Measurements from ENCODE around the gene PSTK.

PSTK gene

DNA sequence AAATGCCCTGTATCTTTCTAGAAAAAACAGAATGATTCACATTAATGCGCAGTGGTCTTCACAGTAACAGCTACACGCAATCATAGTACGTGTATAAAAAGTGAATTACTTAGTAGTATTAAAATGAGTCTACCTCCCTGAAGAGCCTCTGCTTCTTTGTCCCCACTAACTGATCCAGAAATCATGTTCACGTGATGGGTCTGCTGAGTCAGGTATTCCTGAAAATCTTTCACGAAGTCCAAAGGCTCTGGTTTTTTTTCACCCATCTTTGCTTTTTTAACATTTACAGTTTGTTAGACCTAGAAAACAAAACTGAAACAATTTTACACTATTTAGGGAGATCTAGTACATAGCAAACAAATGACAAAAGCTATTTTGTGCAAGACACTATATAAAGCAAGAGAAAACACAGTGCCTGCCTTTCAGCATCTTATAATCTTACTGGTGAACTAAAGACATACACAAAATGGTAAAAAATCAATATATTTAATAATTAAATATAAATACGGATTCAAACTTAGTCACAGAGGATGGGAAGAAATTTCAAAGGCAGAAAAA is 18.2 kb downstream of the PSTK start:
- TF ChIP-seq EGR1 (IDR thresholded peaks at IDR 0.05) (no peak), CREB1 (IDR thresholded peaks at IDR 0.05; ENCODE audit: low read depth) (no peak), FOXM1 (IDR thresholded peaks at IDR 0.05; ENCODE audit: borderline replicate concordance, low read depth) (no peak), RAD21 (IDR thresholded peaks at IDR 0.05; ENCODE audit: low read depth) (no peak), ZBTB7A (IDR thresholded peaks at IDR 0.05; ENCODE audit: low read depth) (no peak), NFIC (IDR thresholded peaks at IDR 0.05) (no peak), CEBPB (IDR thresholded peaks at IDR 0.05) (no peak), YY1 (IDR thresholded peaks at IDR 0.05; ENCODE audit: low read depth) (no peak), TEAD4 (IDR thresholded peaks at IDR 0.05) (no peak), TCF12 (IDR thresholded peaks at IDR 0.05; ENCODE audit: low read depth) (no peak)
- TF ChIP-seq, protein P1, sequence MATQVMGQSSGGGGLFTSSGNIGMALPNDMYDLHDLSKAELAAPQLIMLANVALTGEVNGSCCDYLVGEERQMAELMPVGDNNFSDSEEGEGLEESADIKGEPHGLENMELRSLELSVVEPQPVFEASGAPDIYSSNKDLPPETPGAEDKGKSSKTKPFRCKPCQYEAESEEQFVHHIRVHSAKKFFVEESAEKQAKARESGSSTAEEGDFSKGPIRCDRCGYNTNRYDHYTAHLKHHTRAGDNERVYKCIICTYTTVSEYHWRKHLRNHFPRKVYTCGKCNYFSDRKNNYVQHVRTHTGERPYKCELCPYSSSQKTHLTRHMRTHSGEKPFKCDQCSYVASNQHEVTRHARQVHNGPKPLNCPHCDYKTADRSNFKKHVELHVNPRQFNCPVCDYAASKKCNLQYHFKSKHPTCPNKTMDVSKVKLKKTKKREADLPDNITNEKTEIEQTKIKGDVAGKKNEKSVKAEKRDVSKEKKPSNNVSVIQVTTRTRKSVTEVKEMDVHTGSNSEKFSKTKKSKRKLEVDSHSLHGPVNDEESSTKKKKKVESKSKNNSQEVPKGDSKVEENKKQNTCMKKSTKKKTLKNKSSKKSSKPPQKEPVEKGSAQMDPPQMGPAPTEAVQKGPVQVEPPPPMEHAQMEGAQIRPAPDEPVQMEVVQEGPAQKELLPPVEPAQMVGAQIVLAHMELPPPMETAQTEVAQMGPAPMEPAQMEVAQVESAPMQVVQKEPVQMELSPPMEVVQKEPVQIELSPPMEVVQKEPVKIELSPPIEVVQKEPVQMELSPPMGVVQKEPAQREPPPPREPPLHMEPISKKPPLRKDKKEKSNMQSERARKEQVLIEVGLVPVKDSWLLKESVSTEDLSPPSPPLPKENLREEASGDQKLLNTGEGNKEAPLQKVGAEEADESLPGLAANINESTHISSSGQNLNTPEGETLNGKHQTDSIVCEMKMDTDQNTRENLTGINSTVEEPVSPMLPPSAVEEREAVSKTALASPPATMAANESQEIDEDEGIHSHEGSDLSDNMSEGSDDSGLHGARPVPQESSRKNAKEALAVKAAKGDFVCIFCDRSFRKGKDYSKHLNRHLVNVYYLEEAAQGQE (IDR thresholded peaks at IDR 0.05; ENCODE audit: low read depth): no peak
- TF ChIP-seq, protein P2, sequence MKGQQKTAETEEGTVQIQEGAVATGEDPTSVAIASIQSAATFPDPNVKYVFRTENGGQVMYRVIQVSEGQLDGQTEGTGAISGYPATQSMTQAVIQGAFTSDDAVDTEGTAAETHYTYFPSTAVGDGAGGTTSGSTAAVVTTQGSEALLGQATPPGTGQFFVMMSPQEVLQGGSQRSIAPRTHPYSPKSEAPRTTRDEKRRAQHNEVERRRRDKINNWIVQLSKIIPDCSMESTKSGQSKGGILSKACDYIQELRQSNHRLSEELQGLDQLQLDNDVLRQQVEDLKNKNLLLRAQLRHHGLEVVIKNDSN (IDR thresholded peaks at IDR 0.05): no peak
- TF ChIP-seq, protein P3, sequence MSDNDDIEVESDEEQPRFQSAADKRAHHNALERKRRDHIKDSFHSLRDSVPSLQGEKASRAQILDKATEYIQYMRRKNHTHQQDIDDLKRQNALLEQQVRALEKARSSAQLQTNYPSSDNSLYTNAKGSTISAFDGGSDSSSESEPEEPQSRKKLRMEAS (IDR thresholded peaks at IDR 0.05): no peak

DNA sequence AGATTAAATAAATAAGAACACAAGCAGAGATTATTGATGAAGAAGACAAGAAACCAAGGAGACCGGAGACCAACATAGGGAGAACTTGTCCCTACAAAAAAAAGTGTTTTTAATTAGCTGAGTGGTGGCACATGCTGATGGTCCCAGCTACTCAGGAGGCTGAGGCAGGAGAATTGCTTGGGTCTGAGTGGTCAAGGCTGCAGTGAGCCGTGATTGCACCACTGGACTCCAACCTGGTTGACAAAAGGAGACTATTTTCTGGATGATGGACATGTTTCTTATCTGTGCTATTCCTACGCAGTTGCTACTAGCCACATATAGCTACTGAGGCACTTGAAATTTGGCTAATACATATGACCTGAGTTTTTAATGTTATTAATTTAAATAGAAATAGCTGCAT is 18.7 kb downstream of the PSTK start:
- TF ChIP-seq, protein P3 (IDR thresholded peaks at IDR 0.05): no peak
- no peak for TF ChIP-seq TEAD4 (IDR thresholded peaks at IDR 0.05)

DNA sequence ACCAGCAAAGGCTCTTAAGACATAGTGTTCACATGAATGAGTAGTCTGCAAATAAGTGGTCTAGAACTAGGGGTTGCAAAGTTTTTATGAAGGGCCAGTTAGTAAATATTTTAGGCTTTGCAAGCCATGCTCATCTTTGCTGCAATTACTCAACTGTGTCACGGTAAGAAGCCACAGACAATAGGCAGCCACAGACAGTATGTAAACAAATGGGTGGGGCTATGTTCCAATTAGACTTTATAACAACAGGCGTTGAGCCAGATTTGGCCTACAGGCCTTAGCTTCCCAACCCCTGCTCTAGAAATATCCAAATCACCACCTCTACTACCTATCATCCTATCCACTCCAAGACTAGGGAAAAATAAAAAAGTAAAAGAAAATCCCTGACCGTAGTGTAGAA is 19.1 kb downstream of the PSTK start:
- TF ChIP-seq TAF1 (IDR thresholded peaks at IDR 0.05; ENCODE audit: low read depth): no peak
- no peak for TF ChIP-seq ZBTB7A (IDR thresholded peaks at IDR 0.05; ENCODE audit: low read depth)
- TF ChIP-seq EGR1 (IDR thresholded peaks at IDR 0.05): no peak
- TF ChIP-seq NFIC (IDR thresholded peaks at IDR 0.05): peak; percentile 26; the same call in 1 of the 2 replicates
- no peak for TF ChIP-seq TCF12 (IDR thresholded peaks at IDR 0.05; ENCODE audit: low read depth)
- 0 out of 2 replicates have a peak, but pooled peaks have one; percentile 33 for TF ChIP-seq CEBPB (IDR thresholded peaks at IDR 0.05)
- TF ChIP-seq, protein P3 (IDR thresholded peaks at IDR 0.05): 0 out of 2 replicates have a peak, but pooled peaks have one; percentile 17
- no peak for TF ChIP-seq YY1 (IDR thresholded peaks at IDR 0.05; ENCODE audit: low read depth)
- TF ChIP-seq RAD21 (IDR thresholded peaks at IDR 0.05; ENCODE audit: low read depth): no peak
- no peak for TF ChIP-seq EP300 (IDR thresholded peaks at IDR 0.05; ENCODE audit: borderline replicate concordance)

DNA sequence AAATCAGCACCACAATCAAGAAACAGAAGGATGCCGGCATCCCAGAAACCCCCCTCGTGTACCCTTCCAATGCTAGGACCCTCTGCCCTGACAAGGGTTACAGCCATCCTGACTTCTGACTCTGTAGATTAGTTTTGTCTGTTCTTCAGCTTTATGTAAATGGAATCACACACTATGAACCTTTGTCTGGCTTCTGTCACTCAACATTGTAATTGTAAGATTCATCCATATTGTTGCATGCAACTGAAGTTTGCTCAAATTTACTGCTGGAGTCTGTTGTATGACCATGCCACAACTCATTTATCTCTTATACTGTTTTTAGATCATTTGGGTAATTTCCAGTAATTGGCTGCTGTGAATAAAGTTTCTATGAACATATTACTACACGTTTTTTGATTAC is 20.0 kb downstream of the PSTK start:
- TF ChIP-seq, protein P2 (IDR thresholded peaks at IDR 0.05): no peak
- TF ChIP-seq TCF12 (IDR thresholded peaks at IDR 0.05; ENCODE audit: low read depth) (no peak), FOXM1 (IDR thresholded peaks at IDR 0.05; ENCODE audit: borderline replicate concordance, low read depth) (no peak), EGR1 (IDR thresholded peaks at IDR 0.05) (no peak), NFIC (IDR thresholded peaks at IDR 0.05) (no peak), TEAD4 (IDR thresholded peaks at IDR 0.05) (no peak), ZBTB7A (IDR thresholded peaks at IDR 0.05; ENCODE audit: low read depth) (no peak), RAD21 (IDR thresholded peaks at IDR 0.05; ENCODE audit: low read depth) (no peak)
- TF ChIP-seq, protein P1 (IDR thresholded peaks at IDR 0.05; ENCODE audit: low read depth): no peak

DNA sequence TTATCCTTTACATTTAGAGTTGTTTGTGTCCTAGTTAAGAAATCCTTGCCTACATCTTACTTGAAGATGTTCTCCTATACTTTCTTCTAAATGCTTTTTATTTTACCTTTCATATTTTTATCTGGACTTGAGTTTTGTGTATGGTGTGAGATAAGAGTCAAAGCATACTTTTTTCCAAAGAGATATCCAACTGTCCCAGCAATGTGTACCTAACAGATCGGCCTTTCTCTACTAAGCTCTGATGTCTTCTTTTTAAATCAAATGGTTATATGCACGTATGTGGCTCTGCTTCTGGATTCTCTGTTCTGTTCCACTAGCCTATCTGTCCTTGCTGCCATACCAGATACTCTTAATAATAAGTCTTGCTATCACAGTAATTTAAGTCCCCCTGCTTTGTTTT is 21.2 kb downstream of the PSTK start:
- no peak for TF ChIP-seq CEBPB (IDR thresholded peaks at IDR 0.05)
- TF ChIP-seq, protein P3 (IDR thresholded peaks at IDR 0.05): no peak
- no peak for TF ChIP-seq CREB1 (IDR thresholded peaks at IDR 0.05; ENCODE audit: low read depth)
- TF ChIP-seq RAD21 (IDR thresholded peaks at IDR 0.05; ENCODE audit: low read depth): no peak
- TF ChIP-seq TEAD4 (IDR thresholded peaks at IDR 0.05): no peak
- no peak for TF ChIP-seq ZBTB7A (IDR thresholded peaks at IDR 0.05; ENCODE audit: low read depth)
- no peak for TF ChIP-seq EP300 (IDR thresholded peaks at IDR 0.05; ENCODE audit: borderline replicate concordance)
- no peak for TF ChIP-seq FOXM1 (IDR thresholded peaks at IDR 0.05; ENCODE audit: borderline replicate concordance, low read depth)
- TF ChIP-seq, protein P2 (IDR thresholded peaks at IDR 0.05): no peak
- no peak for TF ChIP-seq EGR1 (IDR thresholded peaks at IDR 0.05)
- TF ChIP-seq NFIC (IDR thresholded peaks at IDR 0.05): no peak
- TF ChIP-seq YY1 (IDR thresholded peaks at IDR 0.05; ENCODE audit: low read depth): no peak
- TF ChIP-seq, protein P1 (IDR thresholded peaks at IDR 0.05; ENCODE audit: low read depth): no peak
- TF ChIP-seq TCF12 (IDR thresholded peaks at IDR 0.05; ENCODE audit: low read depth): no peak
